Panc1 (cell line): ENCODE measurements around the gene TBXAS1. TPM values are rescaled to one million over a fixed set of nuclear protein-coding genes. Genes with fewer than 3 reads are reported as not detected.

Source experiments
- ATAC-seq: fragments of 200-7000 bp; cut with Tn5 transposase; 2 replicates; pipeline ENCODE4 v1.9.1; 2020; ENCODE audit warnings: mild to moderate bottlenecking, moderate library complexity
- BruUV-seq: library from RNA; stranded (reverse); fragments of 400-500 nt; replicated peaks from 2 replicates; lab custom pipeline; 2021; lab: Mats Ljungman, UMichigan
- CTCF ChIA-PET: fragments of 300-600 bp; sonication (Branson Sonifier 250); formaldehyde crosslinking; loops from one replicate; lab custom pipeline; 2022; ENCODE audit warnings: antibody characterized with exemption; lab: Charles Lee
- POLR2A ChIA-PET: fragments of 300-600 bp; sonication (Branson Sonifier 250); formaldehyde crosslinking; loops from one replicate; lab custom pipeline; 2022; ENCODE audit warnings: antibody characterized with exemption; lab: Charles Lee
- DNase-seq: peaks from one replicate; pipeline ENCODE4 v3.0.0-alpha.2; 2010; ENCODE audit warnings: low read depth, low spot score
- H3K27ac ChIP-seq: 2 replicates; pipeline ENCODE4 v1.5.1; 2011; ENCODE audit warnings: mild to moderate bottlenecking, low read length, inconsistent platforms
- H3K27me3 ChIP-seq: fragments of 200-500 bp; sonication (Bioruptor generic); 2 replicates; pipeline ENCODE4 v1.6.0; 2014; ENCODE audit warnings: low read length, inconsistent platforms; ENCODE audit not compliant: control insufficient read depth, insufficient read depth
- H3K36me3 ChIP-seq: fragments of 200-500 bp; sonication (Bioruptor generic); 2 replicates; pipeline ENCODE4 v1.5.1; 2014; ENCODE audit warnings: inconsistent platforms, mild to moderate bottlenecking, low read length, moderate library complexity; ENCODE audit not compliant: control insufficient read depth, insufficient read depth
- H3K4me1 ChIP-seq: 2 replicates; pipeline ENCODE4 v1.5.1; 2011; ENCODE audit warnings: inconsistent platforms, mild to moderate bottlenecking, low read length, moderate library complexity; ENCODE audit not compliant: control insufficient read depth, insufficient read depth
- H3K4me3 ChIP-seq, 2 experiments: 2 replicates each; pipeline ENCODE4 v1.5.1; 2011 to 2012; ENCODE audit warnings: low read depth in 2 of 2, low read length in 2 of 2, mild to moderate bottlenecking in 2 of 2, inconsistent platforms in 1 of 2, moderate library complexity in 1 of 2
- H3K9me3 ChIP-seq: fragments of 200-500 bp; sonication (Bioruptor generic); 2 replicates; pipeline ENCODE4 v1.5.1; 2014; ENCODE audit warnings: low read depth, mild to moderate bottlenecking, inconsistent platforms, low read length, moderate library complexity; ENCODE audit not compliant: control insufficient read depth, insufficient read depth
- POLR2AphosphoS5 ChIP-seq: IDR thresholded peaks from 2 replicates; pipeline ENCODE4 v1.6.1; 2012; ENCODE audit warnings: mild to moderate bottlenecking, low read depth, low read length, moderate library complexity
- REST ChIP-seq, 2 experiments: IDR thresholded peaks; 2 replicates each; pipeline ENCODE4 v1.6.1; 2011 to 2012; ENCODE audit warnings: low read depth in 2 of 2, control low read depth in 1 of 2, low read length in 1 of 2, mild to moderate bottlenecking in 1 of 2, moderate library complexity in 1 of 2; ENCODE audit not compliant: insufficient read depth in 1 of 2
- SIN3A ChIP-seq: IDR thresholded peaks from 2 replicates; pipeline ENCODE4 v1.6.1; 2012; ENCODE audit warnings: low read depth, mild to moderate bottlenecking, low read length, moderate library complexity, borderline replicate concordance; ENCODE audit not compliant: insufficient read depth
- TCF7L2 ChIP-seq: IDR thresholded peaks from 2 replicates; pipeline ENCODE4 v1.6.1; 2011; ENCODE audit warnings: mild to moderate bottlenecking, low read depth, low read length, inconsistent platforms
- in situ Hi-C: cut with HindIII; loops from 2 replicates; pipeline ENCODE4 v1.10.0; 2016; ENCODE audit warnings: low sequenced_read_pairs, low pct_unique_long_range_greater_than_20kb
- intact Hi-C: fragments of 100-400 bp; cut with micrococcal nuclease; formaldehyde crosslinking; loops from one replicate; pipeline ENCODE4 v1.10.0; 2022; ENCODE audit not compliant: unreplicated experiment
- total RNA-seq: library from RNA; stranded (reverse); gene quantifications from one replicate; pipeline ENCODE4 v1.2.1, GENCODE V29; 2021; ENCODE audit not compliant: unreplicated experiment
- TF ChIP-seq, protein P1 (sequence below): fragments of 450-650 bp; IDR thresholded peaks from 2 replicates; pipeline ENCODE4 v1.5.1; 2017; ENCODE audit warnings: mild to moderate bottlenecking

Gene TBXAS1
- total RNA-seq, 1 experiment from 2014 or later = 4.4 TPM

DNA sequence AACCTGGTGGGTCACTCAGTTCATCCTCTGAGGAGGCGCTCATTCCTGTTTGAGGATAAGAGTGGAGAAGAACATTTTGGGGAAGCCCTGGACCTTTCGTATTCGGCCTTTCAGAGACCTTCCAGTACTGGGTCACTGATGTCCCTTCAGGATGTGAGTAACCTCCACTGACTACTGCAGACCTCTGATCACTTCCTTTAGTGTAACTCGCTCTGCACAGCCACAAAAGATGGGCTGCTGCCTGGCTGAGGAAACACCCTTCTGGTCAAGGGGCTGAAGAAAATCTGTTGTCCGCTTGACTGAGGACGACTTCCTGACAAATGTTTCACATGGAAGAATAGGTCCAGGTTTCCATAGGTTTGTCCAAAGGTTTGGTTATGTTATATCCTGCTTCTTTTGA, 15.9 kb upstream of the TBXAS1 start:
- in situ Hi-C loops = no loop called here
- Histone ChIP-seq H3K4me1 (no peaks in the 10 kb centered on the region), H3K27ac (no peak overlapping the region), H3K4me3 (no peak overlapping the region), H3K9me3 (no peaks in the 10 kb centered on the region), H3K27me3 (no peaks in the 10 kb centered on the region), H3K36me3 (no peaks in the 10 kb centered on the region)
- DNase-seq = no peak
- TF ChIP-seq, protein P1, sequence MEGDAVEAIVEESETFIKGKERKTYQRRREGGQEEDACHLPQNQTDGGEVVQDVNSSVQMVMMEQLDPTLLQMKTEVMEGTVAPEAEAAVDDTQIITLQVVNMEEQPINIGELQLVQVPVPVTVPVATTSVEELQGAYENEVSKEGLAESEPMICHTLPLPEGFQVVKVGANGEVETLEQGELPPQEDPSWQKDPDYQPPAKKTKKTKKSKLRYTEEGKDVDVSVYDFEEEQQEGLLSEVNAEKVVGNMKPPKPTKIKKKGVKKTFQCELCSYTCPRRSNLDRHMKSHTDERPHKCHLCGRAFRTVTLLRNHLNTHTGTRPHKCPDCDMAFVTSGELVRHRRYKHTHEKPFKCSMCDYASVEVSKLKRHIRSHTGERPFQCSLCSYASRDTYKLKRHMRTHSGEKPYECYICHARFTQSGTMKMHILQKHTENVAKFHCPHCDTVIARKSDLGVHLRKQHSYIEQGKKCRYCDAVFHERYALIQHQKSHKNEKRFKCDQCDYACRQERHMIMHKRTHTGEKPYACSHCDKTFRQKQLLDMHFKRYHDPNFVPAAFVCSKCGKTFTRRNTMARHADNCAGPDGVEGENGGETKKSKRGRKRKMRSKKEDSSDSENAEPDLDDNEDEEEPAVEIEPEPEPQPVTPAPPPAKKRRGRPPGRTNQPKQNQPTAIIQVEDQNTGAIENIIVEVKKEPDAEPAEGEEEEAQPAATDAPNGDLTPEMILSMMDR = no peak
- TF ChIP-seq SIN3A = no peak
- TF ChIP-seq TCF7L2 = no peak
- ATAC-seq = no peak
- BruUV-seq = no TSS peak
- intact Hi-C loops = no loop called here
- CTCF ChIA-PET = no interaction called here
- POLR2A ChIA-PET = no interaction called here

DNA sequence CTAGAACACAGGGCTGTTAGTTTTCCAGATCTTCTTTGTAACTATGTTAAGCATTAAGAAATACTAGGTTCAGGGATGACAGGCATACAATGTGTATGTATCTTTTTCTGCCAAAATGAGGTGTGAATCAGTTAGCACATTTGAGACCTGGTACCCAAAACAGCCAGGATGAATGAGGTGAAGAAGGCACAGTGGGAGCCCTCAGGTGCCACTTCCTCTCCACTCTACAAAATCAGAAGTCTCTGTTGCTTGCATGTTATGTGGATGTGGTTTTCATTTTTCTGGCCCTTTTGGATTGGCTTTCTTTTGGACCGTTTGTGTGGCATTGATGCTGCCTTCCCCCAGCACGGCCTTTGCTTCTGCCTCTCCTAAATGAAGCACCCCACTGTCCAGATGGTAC, 15.4 kb upstream of the TBXAS1 start:
- POLR2A ChIA-PET = no interaction called here
- no peak overlapping the region for H3K4me3 ChIP-seq

More for the DNA sequence above, 15.4 kb upstream of the TBXAS1 start:
- Histone ChIP-seq H3K9me3 (no peaks in the 10 kb centered on the region), H3K4me1 (no peaks in the 10 kb centered on the region), H3K36me3 (no peaks in the 10 kb centered on the region), H3K27me3 (no peaks in the 10 kb centered on the region), H3K27ac (no peak overlapping the region)
- in situ Hi-C loops = no loop called here
- DNase-seq = no peak
- intact Hi-C loops = no loop called here
- TF ChIP-seq POLR2AphosphoS5 = no peak
- TF ChIP-seq, protein P1 = no peak
- TF ChIP-seq REST (IDR thresholded peaks at IDR 0.05; ENCODE audit: insufficient read depth in 1 of 2, low read depth in 2 of 2, low read length in 1 of 2) = no peak
- no peak for TF ChIP-seq SIN3A
- no peak for TF ChIP-seq TCF7L2
- CTCF ChIA-PET = no interaction called here
- no TSS peak for BruUV-seq
- no peak for ATAC-seq
